ENCODE measurements around the gene PXMP4.
"Not testable (repeated sequence)": the region's sequence is repeated elsewhere in the genome, so short reads cannot be mapped to it uniquely, and the experiment has no call there.

The PXMP4 gene

DNA sequence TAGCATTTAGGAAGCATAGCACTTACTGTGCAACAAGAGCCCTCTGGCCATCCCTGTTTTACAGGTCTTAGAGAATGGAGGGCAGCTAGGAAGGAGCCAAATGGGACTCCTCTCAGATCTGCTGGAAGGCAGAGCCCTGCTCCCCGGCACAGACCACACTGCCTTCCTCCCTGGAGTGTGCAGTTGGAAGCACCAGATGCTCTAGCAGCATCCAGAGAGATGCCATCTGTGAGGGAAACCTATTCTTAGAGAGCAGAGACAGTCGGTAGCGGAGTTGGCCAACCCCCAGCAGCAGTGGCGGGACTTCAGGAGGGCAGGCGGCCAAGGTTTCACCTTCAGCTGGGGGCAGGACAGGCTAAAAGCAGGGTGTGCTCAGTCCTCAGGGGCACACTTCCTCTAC is 17.2 kb downstream of the PXMP4 start:
- no peak for DNase-seq (ENCODE audit: low read depth)

- no peak for DNase-seq (ENCODE audit: low read depth)
Measured at GRCh38 chr20:33701629-33702450, 18.3 kb downstream of the PXMP4 start.

DNA sequence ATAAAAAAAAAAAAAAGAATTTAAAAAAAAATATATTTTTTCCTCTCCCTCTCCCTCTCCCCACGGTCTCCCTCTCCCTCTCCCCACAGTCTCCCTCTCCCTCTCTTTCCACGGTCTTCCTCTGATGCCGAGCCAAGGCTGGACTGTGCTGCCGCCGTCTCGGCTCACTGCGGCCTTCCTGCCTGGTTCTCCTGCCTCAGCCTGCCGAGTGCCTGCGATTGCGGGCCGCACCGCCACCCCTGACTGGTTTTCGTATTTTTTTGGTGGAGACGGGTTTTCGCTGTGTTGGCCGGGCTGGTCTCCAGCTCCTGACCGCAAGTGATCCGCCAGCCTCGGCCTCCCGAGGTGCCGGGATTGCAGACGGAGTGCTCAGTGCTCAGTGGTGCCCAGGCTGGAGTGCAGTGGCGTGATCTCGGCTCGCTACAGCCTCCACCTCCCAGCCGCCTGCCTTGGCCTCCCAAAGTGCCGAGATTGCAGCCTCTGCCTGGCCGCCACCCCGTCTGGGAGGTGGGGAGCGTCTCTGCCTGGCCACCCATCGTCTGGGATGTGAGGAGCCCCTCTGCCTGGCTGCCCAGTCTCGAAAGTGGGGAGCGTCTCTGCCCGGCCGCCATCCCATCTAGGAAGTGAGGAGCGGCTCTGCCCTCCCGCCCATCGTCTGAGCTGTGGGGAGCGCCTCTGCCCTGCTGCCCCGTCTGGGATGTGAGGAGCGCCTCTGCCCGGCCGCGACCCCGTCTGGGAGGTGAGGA is 19.2 kb downstream of the PXMP4 start:
- DNase-seq (ENCODE audit: low read depth) = not testable (repeated sequence)

DNA sequence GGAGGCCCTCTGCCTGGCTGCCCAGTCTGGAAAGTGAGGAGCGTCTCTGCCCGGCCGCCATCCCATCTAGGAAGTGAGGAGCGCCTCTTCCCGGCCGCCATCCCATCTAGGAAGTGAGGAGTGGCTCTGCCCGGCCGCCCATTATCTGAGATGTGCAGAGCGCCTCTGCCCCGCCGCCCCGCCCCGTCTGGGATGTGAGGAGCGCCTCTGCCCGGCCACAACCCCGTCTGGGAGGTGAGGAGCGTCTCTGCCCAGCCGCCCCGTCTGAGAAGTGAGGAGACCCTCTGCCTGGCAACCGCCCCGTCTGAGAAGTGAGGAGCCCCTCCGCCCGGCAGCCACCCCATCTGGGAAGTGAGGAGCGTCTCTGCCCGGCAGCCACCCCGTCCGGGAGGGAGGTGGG is 21.1 kb downstream of the PXMP4 start:
- DNase-seq (ENCODE audit: low read depth) = not testable (repeated sequence)

- DNase-seq (ENCODE audit: low read depth) = no peak
Measured at GRCh38 chr20:33697129-33697528, 23.0 kb downstream of the PXMP4 start.

DNA sequence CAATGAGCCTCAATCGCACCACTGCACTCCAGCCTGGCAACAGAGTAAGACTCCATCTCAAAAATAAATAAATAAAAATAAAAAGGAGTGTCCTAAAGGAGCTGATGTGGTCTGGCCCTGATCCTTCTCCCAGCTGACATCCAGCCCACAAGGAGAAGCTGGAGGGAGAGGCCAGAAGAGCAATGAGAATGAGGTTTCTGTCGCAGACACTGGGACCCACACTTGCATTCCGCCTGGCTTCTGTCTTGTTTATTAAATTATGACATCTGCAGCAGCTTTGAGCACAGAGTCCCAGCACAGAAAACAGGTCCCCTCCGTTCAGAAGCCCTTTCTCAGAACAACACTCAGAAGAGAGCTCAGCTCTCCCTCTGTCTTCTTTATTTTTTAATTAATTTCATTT is 23.7 kb downstream of the PXMP4 start:
- no peak for DNase-seq (ENCODE audit: low read depth)

- no peak for DNase-seq (ENCODE audit: low read depth)
Measured at GRCh38 chr20:33694639-33695012, 25.5 kb downstream of the PXMP4 start.

GRCh38 chr20:33693741-33694638 is 26.1 kb downstream of the PXMP4 start:
- no peak for DNase-seq (ENCODE audit: low read depth)

- no peak for DNase-seq (ENCODE audit: low read depth)
Measured at GRCh38 chr20:33693289-33693688, 26.8 kb downstream of the PXMP4 start.

GRCh38 chr20:33689973-33690372 is 30.1 kb downstream of the PXMP4 start:
- DNase-seq (ENCODE audit: low read depth) = no peak

DNA sequence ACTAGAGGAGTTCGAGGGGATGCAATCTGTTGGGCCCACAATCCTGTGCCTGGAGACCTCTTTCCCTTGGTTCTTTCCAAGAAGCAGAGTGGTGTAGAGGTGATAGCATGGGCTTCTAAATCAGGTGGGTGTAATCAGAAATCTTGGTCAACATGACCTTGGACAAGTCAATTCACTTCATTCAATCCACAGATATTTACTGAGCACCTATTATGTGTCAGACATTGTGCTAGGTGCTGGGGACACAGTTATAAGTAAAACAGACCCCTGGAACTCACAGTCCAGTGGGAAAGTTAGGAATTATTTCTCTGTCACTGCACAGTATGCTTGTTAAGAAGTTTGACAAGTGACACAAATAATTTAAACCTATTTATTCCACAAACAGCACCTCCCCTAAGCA is 30.6 kb downstream of the PXMP4 start:
- no peak for DNase-seq (ENCODE audit: low read depth)

DNA sequence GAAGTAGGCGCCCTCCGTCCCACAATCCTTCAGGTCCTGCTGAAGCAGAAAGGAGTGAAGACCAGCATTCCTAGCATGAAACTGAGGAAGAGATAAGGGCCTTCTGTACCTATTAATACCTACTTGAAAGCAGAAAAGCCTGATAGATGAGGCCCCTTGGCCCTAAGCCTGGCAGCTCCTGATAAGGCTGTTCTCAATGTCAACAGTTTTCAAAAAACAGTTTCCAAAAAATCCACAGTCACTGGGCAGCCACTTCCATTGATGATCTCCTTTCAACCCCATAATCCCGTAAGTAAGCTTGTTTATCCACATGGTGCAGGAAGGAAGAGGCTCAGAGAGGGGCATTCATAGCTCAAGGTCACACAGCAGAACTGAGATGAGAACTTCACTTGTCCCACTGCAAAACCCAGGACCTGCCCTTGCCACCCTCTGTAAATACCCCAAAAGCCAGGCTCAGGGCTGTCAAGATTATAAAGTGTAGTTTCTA is 31.1 kb downstream of the PXMP4 start:
- no peak for DNase-seq (ENCODE audit: low read depth)

DNA sequence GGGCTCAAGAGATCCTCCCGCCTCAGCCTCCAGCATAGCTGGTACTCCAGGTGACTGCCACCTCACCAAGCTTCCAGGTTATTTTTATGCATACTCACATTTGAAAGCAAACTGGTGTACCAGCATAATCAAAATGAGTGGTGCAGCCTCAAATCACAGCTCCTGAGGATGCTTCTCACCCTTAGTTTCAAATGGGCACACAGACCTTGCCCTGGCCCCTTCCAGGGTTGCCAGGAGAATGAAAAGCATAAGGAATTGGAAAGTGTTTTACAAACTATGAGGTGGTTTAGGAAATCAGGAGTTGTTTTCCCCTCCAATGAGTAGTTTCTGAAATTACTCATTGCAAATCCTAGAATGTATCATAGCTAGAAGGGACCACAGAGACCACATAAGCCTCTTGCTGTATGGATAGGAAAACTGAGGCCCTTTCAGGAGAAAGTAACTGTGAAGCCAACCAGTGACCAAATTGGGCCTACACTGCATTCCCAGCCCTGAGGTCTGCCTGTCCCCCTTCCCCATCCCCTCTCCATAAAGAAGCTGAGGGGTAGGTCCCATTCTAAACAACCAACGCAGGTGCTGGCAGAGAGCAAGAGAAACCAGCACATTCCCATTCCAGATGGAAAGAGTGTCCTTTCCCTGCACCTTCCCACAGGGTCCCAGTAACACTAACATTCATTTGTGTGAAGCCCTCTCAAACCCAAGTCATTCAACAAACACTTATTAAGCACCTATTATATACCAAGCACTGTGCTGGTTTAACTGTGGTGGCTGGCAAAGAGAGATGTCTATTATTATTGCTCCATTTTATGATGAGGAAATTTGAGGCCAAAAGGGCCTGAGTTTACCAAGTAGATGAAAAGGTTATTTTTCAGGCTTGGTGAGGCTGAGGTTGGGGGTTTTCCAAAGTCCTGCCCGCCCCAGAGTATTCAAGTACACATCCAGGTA is 31.8 kb downstream of the PXMP4 start:
- no peak for DNase-seq (ENCODE audit: low read depth)

GRCh38 chr20:33687370-33687915 is 32.7 kb downstream of the PXMP4 start:
- DNase-seq (ENCODE audit: low read depth) = no peak

DNA sequence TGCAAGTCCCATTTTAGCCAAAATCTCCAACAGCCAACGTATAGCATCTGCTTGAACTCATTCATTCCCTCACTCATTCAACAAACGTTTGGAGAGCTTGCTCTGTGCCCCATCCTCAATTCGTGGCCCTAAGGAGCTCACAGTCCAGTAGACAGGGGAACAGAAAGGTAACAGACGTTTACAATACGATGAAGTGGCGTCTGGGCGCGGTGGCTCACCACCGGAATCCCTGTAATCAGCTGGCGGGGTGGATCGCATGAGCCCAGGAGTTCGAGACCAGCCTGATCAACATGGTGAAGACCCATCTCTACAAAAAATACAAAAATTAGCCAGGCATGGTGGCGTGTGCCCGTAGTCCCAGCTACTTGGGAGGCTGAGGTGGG is 33.1 kb downstream of the PXMP4 start:
- DNase-seq (ENCODE audit: low read depth) = no peak

- peak; percentile 49 for DNase-seq (ENCODE audit: low read depth)
Measured at GRCh38 chr20:33686100-33686983, 33.8 kb downstream of the PXMP4 start, which contains the start of gene E2F1. Gene E2F1, minus strand, starts transcription at chr20:33686385. Its CDS starts 121 bp downstream, at chr20:33686264.

GRCh38 chr20:33685328-33686099 is 34.6 kb downstream of the PXMP4 start:
- DNase-seq (ENCODE audit: low read depth) = no peak

- DNase-seq (ENCODE audit: low read depth) = no peak
Measured at GRCh38 chr20:33684533-33685327, 35.4 kb downstream of the PXMP4 start.
